LHCN-M2 (cell line): ENCODE results near the gene CNN2. TPM values are rescaled to one million over a fixed set of nuclear protein-coding genes. Genes with fewer than 3 reads are reported as not detected.

ENCODE experiments used
- DNase-seq: peaks from one replicate; pipeline ENCODE4 v3.0.0-alpha.2; 2012; ENCODE audit warnings: low read depth
- total RNA-seq: library from RNA; depleted of rRNA; stranded (reverse); fragments of >200 nt; gene quantifications from 2 replicates; pipeline ENCODE4 v1.2.3, GENCODE V29; 2014

The CNN2 gene
- total RNA-seq, 1 experiment from 2014 or later, result 130 TPM

- no peak for DNase-seq
These were observed 38.5 kb downstream of the CNN2 start for GRCh38 chr19:1064661-1065605.

- no peak for DNase-seq
These were observed 39.2 kb downstream of the CNN2 start for GRCh38 chr19:1065606-1066109.

GRCh38 chr19:1066251-1066747 lies 39.9 kb downstream of the CNN2 start:
- no peak for DNase-seq

GRCh38 chr19:1066748-1067340 lies 40.4 kb downstream of the CNN2 start, which contains the start of gene ARHGAP45:
TSS of gene ARHGAP45 (plus strand) at chr19:1067167. CDS start at chr19:1067406, 239 bp downstream.
- no peak for DNase-seq

DNA sequence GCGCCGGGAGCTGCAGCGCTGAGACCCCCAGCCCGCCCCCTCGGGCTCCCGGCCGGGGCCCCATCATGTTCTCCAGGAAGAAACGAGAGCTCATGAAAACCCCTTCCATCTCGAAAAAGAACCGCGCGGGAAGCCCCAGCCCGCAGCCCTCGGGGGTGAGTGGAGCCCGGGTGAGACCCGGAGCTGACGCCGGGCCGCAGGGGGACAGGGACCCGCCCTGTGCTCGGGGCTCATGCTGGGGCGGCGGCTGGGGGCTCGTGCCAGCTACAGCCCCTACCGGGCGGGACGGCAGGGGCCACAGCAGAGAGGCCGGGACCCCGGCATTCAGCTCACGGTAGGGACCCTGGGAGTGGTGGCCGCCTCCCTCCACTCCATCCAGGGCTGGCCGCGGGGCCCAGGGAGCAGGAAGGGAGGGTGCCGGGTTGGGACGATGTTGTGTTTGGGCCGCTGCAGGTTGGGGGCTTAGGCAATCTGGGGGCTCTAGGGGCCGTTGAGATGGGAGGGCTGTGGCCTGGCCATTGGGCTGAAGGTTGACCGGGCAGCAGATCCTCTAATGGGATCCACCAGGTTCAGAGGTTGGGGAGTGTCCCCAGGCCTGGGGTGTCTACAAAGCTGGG lies 41.0 kb downstream of the CNN2 start:
- DNase-seq, result no peak

- no peak for DNase-seq
These were observed 41.9 kb downstream of the CNN2 start for GRCh38 chr19:1068009-1069001.

DNA sequence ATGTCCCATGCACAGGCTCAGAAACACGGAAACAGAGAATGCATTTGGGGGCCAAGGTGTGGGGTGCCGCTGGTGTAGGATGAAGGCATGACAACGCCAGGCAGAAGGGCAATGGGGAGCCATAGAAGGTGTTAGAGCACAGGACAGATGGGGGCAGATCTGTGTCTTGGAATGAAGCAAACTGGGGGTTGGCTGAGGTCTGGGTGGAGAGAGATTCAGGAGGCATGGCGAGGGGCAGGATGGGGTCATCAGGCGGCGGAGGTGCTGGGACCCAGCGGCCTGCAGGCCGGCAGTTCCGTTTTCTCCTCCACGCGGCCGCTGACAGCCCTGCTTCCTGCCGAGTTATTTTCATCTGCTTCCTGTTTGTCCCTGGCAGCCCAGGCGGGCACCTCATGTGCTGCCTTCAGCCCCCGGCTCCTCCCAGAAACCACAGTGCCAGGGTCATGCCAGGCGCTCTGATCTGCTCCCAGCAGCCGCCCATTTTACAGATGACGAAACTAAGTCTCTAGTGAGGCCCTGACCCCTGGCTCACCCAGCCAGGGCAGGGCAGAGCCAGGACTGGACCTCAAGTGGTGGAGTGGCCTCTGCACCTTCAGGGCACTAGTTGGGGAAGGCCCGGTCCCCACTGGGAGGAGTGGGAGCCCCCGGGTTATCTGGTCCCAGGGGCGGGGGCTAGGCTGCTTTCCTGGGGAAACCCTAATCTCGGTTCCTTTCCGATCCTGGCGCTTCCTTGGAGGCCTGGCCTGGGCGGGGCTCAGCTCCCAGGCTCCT lies 42.8 kb downstream of the CNN2 start:
- no peak for DNase-seq

DNA sequence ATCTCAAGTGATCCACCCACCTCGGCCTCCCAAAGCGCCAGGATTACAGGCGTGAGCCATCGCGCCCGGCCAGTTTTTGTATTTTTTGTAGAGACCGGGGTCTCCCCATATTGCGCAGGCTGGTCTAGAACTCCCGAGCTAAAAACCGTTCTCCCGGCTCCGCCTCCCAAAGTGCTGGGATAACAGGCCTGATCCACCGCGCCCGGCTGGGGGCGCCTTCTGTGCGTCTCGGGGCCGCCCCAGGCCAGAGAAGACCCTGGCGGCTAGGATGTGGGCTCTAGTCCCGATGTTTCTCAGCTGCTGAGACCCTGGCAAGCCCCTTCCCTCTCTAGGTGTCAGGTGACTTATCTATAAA lies 44.1 kb downstream of the CNN2 start:
- DNase-seq, result no peak

- no peak for DNase-seq
These were observed 44.8 kb downstream of the CNN2 start for GRCh38 chr19:1070931-1071791.

DNA sequence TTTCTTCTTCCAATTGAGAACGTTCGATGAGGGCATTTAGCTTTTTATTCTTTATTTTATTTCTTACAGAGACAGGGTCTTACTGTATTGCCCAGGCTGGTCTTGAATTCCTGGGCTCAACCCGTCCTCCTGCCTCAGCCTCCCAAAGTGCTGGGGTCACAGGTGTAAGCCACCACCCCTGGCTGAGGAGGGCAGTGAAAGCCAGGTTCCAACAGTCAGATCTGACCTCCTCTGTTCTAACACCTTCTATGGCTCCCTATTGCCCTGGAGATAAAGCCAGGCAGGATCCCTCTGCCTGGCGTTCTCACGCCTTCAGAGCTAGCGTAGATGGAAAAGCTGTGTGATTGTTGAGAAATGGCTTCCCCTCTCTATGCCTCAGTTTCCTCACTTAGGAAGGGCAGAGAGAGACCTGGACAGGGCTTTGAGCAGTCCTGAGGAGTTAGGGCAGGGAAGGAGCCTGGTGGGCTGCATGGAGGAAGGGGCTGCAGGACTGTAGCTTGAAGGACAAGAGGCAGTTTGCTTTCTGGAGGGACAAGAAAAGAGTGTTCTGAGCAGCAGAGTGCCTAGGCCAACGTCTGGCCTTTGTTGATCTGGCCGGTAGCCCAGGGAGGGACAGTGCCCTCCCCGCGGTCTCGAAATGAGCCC lies 46.1 kb downstream of the CNN2 start:
- no peak for DNase-seq

DNA sequence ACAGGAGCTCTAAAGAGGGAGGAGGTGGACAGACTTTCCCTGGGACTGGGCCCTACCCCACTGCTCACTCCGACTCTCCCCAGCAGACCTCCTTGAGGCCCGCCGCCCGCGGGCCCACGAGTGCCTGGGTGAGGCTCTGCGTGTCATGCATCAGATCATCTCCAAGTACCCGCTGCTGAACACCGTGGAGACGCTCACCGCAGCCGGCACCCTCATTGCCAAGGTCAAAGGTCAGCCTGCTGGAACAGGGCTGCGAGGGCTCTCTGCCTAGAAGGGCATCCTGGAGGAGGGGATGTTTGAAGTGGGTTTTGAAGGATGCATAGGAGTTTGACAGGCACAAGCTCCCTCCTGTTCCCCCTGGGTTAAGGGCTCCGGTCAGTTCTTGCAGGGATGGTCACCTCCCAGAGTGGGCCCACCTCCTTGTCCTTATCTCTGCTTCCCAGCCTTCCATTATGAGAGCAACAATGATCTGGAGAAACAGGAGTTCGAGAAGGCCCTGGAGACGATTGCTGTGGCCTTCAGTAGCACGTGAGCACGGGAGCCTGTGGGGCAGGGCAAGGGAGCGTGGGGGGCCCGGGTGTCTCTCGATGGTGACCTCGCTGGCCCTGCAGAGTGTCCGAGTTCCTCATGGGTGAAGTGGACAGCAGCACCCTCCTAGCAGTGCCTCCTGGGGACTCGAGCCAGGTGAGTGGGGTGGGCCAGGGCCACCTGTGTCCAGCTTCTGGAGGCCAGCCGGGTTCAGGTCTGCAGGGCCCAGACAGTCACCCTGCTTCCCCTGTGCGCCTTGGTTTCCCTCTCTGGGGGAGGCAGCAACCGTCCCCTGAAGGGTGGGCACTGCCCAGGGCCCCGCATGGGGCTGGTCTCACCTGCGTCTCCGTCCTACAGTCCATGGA lies 46.9 kb downstream of the CNN2 start:
- DNase-seq, result no peak

DNA sequence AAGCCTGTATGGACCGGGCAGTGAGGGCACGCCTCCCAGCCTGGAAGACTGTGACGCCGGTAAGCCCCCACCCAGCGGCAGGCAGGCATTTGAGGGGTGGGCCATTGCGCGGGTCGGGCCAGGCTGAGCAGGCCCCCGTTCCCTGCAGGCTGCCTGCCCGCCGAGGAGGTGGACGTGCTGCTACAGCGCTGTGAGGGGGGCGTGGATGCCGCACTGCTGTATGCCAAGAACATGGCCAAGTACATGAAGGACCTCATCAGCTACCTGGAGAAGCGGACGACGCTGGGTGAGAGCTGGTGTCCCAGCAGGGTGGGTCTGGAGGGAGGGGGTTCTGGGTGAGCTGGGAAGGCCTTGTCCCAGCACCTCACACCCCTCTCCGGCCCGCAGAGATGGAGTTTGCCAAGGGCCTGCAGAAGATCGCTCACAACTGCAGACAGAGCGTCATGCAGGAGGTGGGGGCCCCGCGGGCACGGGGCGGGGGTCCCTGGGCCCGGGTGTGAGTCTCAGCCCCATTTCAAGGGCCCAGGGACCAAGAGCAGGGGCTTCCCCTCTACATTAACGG lies 47.6 kb downstream of the CNN2 start:
- no peak for DNase-seq

DNA sequence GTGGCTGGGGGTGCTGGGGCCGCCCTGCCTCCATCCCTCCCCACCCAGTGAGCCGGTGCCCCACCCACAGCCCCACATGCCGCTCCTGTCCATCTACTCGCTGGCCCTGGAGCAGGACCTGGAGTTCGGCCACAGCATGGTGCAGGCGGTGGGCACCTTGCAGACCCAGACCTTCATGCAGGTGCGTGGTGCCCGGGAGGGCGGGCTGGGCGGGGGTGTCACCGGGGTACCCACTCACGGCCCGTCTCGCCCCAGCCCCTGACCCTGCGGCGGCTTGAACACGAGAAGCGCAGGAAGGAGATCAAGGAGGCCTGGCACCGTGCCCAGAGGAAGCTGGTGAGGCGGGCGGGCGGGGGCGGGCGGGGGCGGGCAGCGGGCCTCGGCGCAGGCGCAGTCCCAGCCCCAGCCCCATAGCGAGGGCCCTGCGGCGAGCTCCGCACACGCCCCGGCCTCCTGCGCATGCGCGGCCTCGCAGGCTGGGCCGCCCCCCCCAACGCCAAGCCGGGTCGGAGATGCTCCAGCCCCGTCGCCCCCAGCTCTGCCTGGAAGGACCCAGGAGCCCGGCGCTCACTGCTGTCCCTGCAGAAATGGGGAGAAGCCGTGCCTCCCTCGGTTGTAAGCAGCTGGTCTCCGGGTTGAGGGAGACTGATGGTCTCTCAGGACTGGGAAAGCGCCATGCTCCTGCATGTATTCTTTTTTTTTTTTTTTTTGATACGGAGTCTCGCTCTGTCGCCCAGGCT lies 48.3 kb downstream of the CNN2 start:
- DNase-seq, result no peak

GRCh38 chr19:1076046-1076386 lies 49.6 kb downstream of the CNN2 start:
- no peak for DNase-seq

GRCh38 chr19:1076951-1077350 lies 50.5 kb downstream of the CNN2 start:
- no peak for DNase-seq

DNA sequence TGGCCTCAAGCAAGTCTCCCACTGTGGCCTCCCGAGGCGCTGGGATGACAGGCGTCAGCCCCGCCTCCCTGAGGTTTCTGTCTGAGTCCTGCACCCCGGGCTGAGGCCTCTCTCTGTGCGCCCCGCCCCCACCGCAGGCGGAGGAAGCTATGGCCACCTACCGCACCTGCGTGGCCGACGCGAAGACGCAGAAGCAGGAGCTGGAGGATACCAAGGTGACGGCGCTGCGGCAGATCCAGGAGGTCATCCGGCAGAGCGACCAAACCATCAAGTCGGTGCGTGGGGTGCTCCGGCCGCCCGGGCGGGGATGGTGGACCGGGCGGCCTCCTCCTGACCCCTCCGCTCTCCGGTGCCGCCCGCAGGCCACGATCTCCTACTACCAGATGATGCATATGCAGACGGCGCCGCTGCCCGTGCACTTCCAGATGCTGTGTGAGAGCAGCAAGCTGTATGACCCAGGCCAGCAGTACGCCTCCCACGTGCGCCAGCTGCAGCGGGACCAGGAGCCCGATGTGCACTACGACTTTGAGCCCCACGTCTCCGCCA lies 53.2 kb downstream of the CNN2 start:
- no peak for DNase-seq
